Mesenchymal stem cell (in vitro differentiated cells and primary cell): ENCODE measurements around the gene ADRB2. TPM values are rescaled to one million over a fixed set of nuclear protein-coding genes. Genes with fewer than 3 reads are reported as not detected.

ENCODE experiments used
- DNase-seq: peaks from one replicate; pipeline ENCODE4 v3.0.0-alpha.2; 2013
- H2AFZ ChIP-seq: one replicate; pipeline ENCODE4 v1.6.1; 2013; ENCODE audit warnings: low read depth, mild to moderate bottlenecking, control low read depth, inconsistent platforms, low read length, moderate library complexity
- H2AK5ac ChIP-seq: 2 replicates; pipeline ENCODE4 v1.6.1; 2013; ENCODE audit warnings: low read length, moderate library complexity, mild to moderate bottlenecking, inconsistent platforms; ENCODE audit not compliant: severe bottlenecking
- H2BK120ac ChIP-seq: one replicate; pipeline ENCODE4 v1.6.1; 2013; ENCODE audit warnings: low read depth, mild to moderate bottlenecking, inconsistent platforms, low read length, moderate library complexity
- H2BK12ac ChIP-seq, 2 experiments: one replicate each; pipeline ENCODE4 v1.6.1; 2013; ENCODE audit warnings: inconsistent platforms in 2 of 2, low read length in 2 of 2, mild to moderate bottlenecking in 2 of 2, moderate library complexity in 2 of 2, control low read depth in 1 of 2
- H2BK15ac ChIP-seq: one replicate; pipeline ENCODE4 v1.6.1; 2013; ENCODE audit warnings: mild to moderate bottlenecking, low read depth, inconsistent platforms; ENCODE audit not compliant: poor library complexity, severe bottlenecking
- H2BK5ac ChIP-seq: 2 replicates; pipeline ENCODE4 v1.6.1; 2013; ENCODE audit warnings: low read depth, mild to moderate bottlenecking, low read length, control low read depth, inconsistent platforms; ENCODE audit not compliant: poor library complexity, severe bottlenecking
- H3K14ac ChIP-seq, 2 experiments: one replicate each; pipeline ENCODE4 v1.6.1; 2013; ENCODE audit warnings: inconsistent platforms in 2 of 2, low read length in 2 of 2, control low read depth in 1 of 2, mild to moderate bottlenecking in 1 of 2, moderate library complexity in 1 of 2
- H3K18ac ChIP-seq, 2 experiments: one replicate each; pipeline ENCODE4 v1.6.1; 2013; ENCODE audit warnings: inconsistent platforms in 2 of 2, low read length in 2 of 2, control low read depth in 1 of 2, low read depth in 1 of 2, mild to moderate bottlenecking in 1 of 2
- H3K23ac ChIP-seq, 2 experiments: one replicate each; pipeline ENCODE4 v1.6.1; 2013; ENCODE audit warnings: inconsistent platforms in 2 of 2, low read length in 2 of 2, mild to moderate bottlenecking in 2 of 2, moderate library complexity in 2 of 2, control low read depth in 1 of 2
- H3K27ac ChIP-seq: 2 replicates; pipeline ENCODE4 v1.5.1; 2013; ENCODE audit warnings: mild to moderate bottlenecking, moderate library complexity, low read length, control low read depth, inconsistent platforms; ENCODE audit not compliant: poor library complexity, severe bottlenecking
- H3K27me3 ChIP-seq, 2 experiments: 2 replicates each; pipeline versions ENCODE4 v1.6.1 to v1.7.0; 2013; ENCODE audit warnings: low read length in 2 of 2, mild to moderate bottlenecking in 2 of 2, moderate library complexity in 2 of 2, control low read depth in 1 of 2, inconsistent platforms in 1 of 2; ENCODE audit not compliant: control insufficient read depth in 1 of 2, insufficient read depth in 1 of 2
- H3K36me3 ChIP-seq, 2 experiments: 2 replicates each; pipeline versions ENCODE4 v1.6.1 to v1.7.0; 2013; ENCODE audit warnings: low read length in 2 of 2, control low read depth in 1 of 2, inconsistent platforms in 1 of 2, low read depth in 1 of 2, mild to moderate bottlenecking in 1 of 2; ENCODE audit not compliant: insufficient read depth in 2 of 2, control insufficient read depth in 1 of 2
- H3K4ac ChIP-seq, 2 experiments: one replicate each; pipeline ENCODE4 v1.6.1; 2013; ENCODE audit warnings: inconsistent platforms in 2 of 2, low read length in 2 of 2, mild to moderate bottlenecking in 2 of 2, moderate library complexity in 2 of 2, control low read depth in 1 of 2, low read depth in 1 of 2
- H3K4me1 ChIP-seq: 2 replicates; pipeline ENCODE4 v1.6.1; 2013; ENCODE audit warnings: low read depth, low read length, control low read depth; ENCODE audit not compliant: control insufficient read depth, insufficient read depth
- H3K4me2 ChIP-seq: 2 replicates; pipeline ENCODE4 v1.6.1; 2013; ENCODE audit warnings: low read length, mild to moderate bottlenecking, inconsistent platforms; ENCODE audit not compliant: poor library complexity, severe bottlenecking
- H3K4me3 ChIP-seq, 2 experiments: 2 replicates each; pipeline versions ENCODE4 v1.5.1 to v1.7.0; 2013; ENCODE audit warnings: low read length in 2 of 2, mild to moderate bottlenecking in 2 of 2, control low read depth in 1 of 2, low read depth in 1 of 2; ENCODE audit not compliant: insufficient read depth in 1 of 2
- H3K79me1 ChIP-seq: replicated peaks from 2 replicates; pipeline ENCODE4 v1.6.1; 2013; ENCODE audit warnings: mild to moderate bottlenecking, control low read depth, low read length, inconsistent platforms; ENCODE audit not compliant: poor library complexity, severe bottlenecking
- H3K9ac ChIP-seq: 2 replicates; pipeline ENCODE4 v1.7.0; 2013; ENCODE audit warnings: mild to moderate bottlenecking, low read length, moderate library complexity
- H3K9me3 ChIP-seq: 2 replicates; pipeline ENCODE4 v1.7.0; 2013; ENCODE audit warnings: mild to moderate bottlenecking, low read length; ENCODE audit not compliant: control insufficient read depth
- H4K8ac ChIP-seq: one replicate; pipeline ENCODE4 v1.6.1; 2013; ENCODE audit warnings: inconsistent platforms, mild to moderate bottlenecking, low read length, moderate library complexity
- H4K91ac ChIP-seq: one replicate; pipeline ENCODE4 v1.6.1; 2013; ENCODE audit warnings: mild to moderate bottlenecking, low read length, inconsistent platforms
- WGBS: methylation state at CpG from one replicate; pipeline ENCODE4 v1.1.7; 2013; ENCODE audit warnings: mixed read lengths; 5-methylcytosine and 5-hydroxymethylcytosine counted together
- polyA plus RNA-seq, 2 experiments: library from polyadenylated mRNA; stranded (reverse); fragments of 200-250 nt; gene quantifications; one replicate each; pipeline ENCODE4 v1.2.3, GENCODE V29; 2013

ADRB2 gene
- 0.87 TPM for polyA plus RNA-seq (2013, experiment 1 of 2)
- 0.89 TPM for polyA plus RNA-seq (2013, experiment 2 of 2)

DNA sequence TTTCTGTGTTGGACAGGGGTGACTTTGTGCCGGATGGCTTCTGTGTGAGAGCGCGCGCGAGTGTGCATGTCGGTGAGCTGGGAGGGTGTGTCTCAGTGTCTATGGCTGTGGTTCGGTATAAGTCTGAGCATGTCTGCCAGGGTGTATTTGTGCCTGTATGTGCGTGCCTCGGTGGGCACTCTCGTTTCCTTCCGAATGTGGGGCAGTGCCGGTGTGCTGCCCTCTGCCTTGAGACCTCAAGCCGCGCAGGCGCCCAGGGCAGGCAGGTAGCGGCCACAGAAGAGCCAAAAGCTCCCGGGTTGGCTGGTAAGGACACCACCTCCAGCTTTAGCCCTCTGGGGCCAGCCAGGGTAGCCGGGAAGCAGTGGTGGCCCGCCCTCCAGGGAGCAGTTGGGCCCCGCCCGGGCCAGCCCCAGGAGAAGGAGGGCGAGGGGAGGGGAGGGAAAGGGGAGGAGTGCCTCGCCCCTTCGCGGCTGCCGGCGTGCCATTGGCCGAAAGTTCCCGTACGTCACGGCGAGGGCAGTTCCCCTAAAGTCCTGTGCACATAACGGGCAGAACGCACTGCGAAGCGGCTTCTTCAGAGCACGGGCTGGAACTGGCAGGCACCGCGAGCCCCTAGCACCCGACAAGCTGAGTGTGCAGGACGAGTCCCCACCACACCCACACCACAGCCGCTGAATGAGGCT is at the start of gene ADRB2:
TSS of gene ADRB2 (plus strand) at position 559 of the 686 bp plus-strand sequence. CDS start 221 bp downstream, outside the sequence.
- peak within 1 kb of the TSS in 1 of 2 experiments; percentile 91 for H3K14ac ChIP-seq
- peak; percentile 95 for DNase-seq
- under 1% methylated on average over 31 of the region's 42 CpGs for WGBS
- peak within 1 kb of the TSS; percentile 59 to 88 for H2BK12ac ChIP-seq
- peak within 1 kb of the TSS; percentile 66 to 87 for H3K4me3 ChIP-seq
- H2AK5ac ChIP-seq = no peak within 1 kb of the TSS
- peaks cover 0 to 10% of the 10 kb centered on the region in 2 experiments for H3K27me3 ChIP-seq
- peak within 1 kb of the TSS; percentile 89 for H4K8ac ChIP-seq
- H2AFZ ChIP-seq = peak within 1 kb of the TSS; percentile 88
- no peak within 1 kb of the TSS for H2BK5ac ChIP-seq
- H3K9me3 ChIP-seq = no peaks in the 10 kb centered on the region
- peak within 1 kb of the TSS; percentile 56 for H2BK120ac ChIP-seq
- H3K18ac ChIP-seq = peak within 1 kb of the TSS; percentile 86 to 98
- peak within 1 kb of the TSS; percentile 96 for H4K91ac ChIP-seq
- H3K9ac ChIP-seq = peak within 1 kb of the TSS; percentile 85
- H3K4ac ChIP-seq = peak within 1 kb of the TSS; percentile 75 to 76
- peak within 1 kb of the TSS; percentile 91 for H3K4me2 ChIP-seq
- H3K36me3 ChIP-seq = no peaks in the 10 kb centered on the region
- H3K4me1 ChIP-seq = peaks cover 7% of the 10 kb centered on the region
- no peaks in the 10 kb centered on the region for H3K79me1 ChIP-seq
- peak within 1 kb of the TSS; percentile 99 for H2BK15ac ChIP-seq
- no peak within 1 kb of the TSS for H3K23ac ChIP-seq
- peak within 1 kb of the TSS; percentile 55 for H3K27ac ChIP-seq

GRCh38 chr5:148776780-148777179 is 49.6 kb upstream of the ADRB2 start:
- no peak overlapping the region for H3K27ac ChIP-seq
- H3K14ac ChIP-seq = no peak overlapping the region
- no peak overlapping the region for H2AFZ ChIP-seq
- H4K91ac ChIP-seq = no peak overlapping the region
- no peak overlapping the region for H2AK5ac ChIP-seq
- WGBS = 50% methylated on average over 1 of the region's 1 CpG
- no peak overlapping the region for H4K8ac ChIP-seq
- no peak overlapping the region for H3K23ac ChIP-seq
- H3K4ac ChIP-seq = no peak overlapping the region
- no peaks in the 10 kb centered on the region for H3K36me3 ChIP-seq
- H2BK12ac ChIP-seq = no peak overlapping the region
- H3K9me3 ChIP-seq = no peaks in the 10 kb centered on the region
- H3K4me1 ChIP-seq = no peaks in the 10 kb centered on the region
- no peaks in the 10 kb centered on the region for H3K79me1 ChIP-seq
- no peak overlapping the region for H2BK120ac ChIP-seq
- H3K18ac ChIP-seq = peak overlapping the region in 1 of 2 experiments; percentile 32
- no peak overlapping the region for H3K4me2 ChIP-seq
- peak; percentile 73 for DNase-seq
- H2BK5ac ChIP-seq = no peak overlapping the region
- H2BK15ac ChIP-seq = no peak overlapping the region
- H3K9ac ChIP-seq = no peak overlapping the region
- H3K4me3 ChIP-seq = no peak overlapping the region
- peaks cover 6% of the 10 kb centered on the region in 2 experiments for H3K27me3 ChIP-seq

DNA sequence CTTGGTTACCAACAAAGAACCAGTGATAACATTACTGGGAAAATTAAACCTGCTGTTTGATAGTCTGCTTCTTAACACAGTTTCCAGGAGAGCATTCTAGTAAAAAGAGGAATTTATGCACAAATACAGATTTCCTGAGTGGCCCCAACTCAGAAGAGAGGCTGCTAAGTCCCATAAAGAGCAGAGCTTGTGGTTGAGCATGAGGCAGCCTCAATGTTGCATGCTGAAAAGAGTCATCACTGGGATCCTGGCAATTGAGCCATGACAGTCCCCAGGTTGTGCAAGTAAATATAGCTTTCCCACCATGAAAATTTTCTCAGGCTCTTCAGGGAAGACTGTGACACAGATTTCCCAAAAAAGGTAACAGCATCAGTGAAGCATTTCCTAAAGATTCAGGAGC is 47.5 kb upstream of the ADRB2 start:
- Histone ChIP-seq H3K18ac (no peak overlapping the region), H3K9ac (no peak overlapping the region), H2BK12ac (no peak overlapping the region), H4K8ac (no peak overlapping the region), H2BK15ac (no peak overlapping the region), H3K14ac (no peak overlapping the region), H2BK120ac (no peak overlapping the region), H2AK5ac (no peak overlapping the region), H2AFZ (no peak overlapping the region), H3K79me1 (no peaks in the 10 kb centered on the region), H3K4me1 (no peaks in the 10 kb centered on the region), H3K4me2 (no peak overlapping the region), H4K91ac (no peak overlapping the region), H3K27ac (no peak overlapping the region), H3K9me3 (no peaks in the 10 kb centered on the region), H3K4ac (no peak overlapping the region), H3K36me3 (no peaks in the 10 kb centered on the region), H2BK5ac (no peak overlapping the region), H3K23ac (no peak overlapping the region), H3K27me3 (no peaks in the 10 kb centered on the region), H3K4me3 (no peak overlapping the region)
- DNase-seq = no peak

DNA sequence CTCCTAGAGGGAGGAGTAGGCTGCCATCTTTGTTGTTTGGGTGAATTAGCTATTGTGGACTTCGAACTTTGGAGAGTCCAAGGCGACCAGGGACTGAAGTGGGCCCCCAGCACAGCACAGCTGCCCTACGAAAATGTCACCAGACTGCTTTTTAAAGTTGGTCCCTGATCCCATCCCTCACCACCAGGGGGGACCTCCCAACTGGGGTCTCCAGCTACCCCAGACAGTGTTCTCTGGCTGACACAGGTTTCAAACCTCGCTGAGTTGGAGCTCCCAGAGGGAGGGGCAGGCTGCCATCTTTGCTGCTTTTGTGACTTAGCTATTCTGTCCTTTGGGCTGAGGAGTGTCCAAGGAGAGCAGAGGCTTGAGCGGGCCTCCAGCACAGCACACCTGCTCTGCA is 45.7 kb upstream of the ADRB2 start:
- DNase-seq = no peak
- Histone ChIP-seq H3K4ac (no peak overlapping the region), H3K4me3 (no peak overlapping the region), H3K4me1 (no peaks in the 10 kb centered on the region), H4K8ac (no peak overlapping the region), H2BK15ac (no peak overlapping the region), H3K9ac (no peak overlapping the region), H4K91ac (no peak overlapping the region), H3K36me3 (no peaks in the 10 kb centered on the region), H3K9me3 (no peaks in the 10 kb centered on the region), H3K27me3 (no peaks in the 10 kb centered on the region), H2BK120ac (no peak overlapping the region), H2BK5ac (no peak overlapping the region), H2BK12ac (no peak overlapping the region), H3K4me2 (no peak overlapping the region), H2AK5ac (no peak overlapping the region), H2AFZ (no peak overlapping the region), H3K79me1 (no peaks in the 10 kb centered on the region), H3K23ac (no peak overlapping the region), H3K27ac (no peak overlapping the region), H3K14ac (no peak overlapping the region), H3K18ac (no peak overlapping the region)
- 89% methylated on average over 5 of the region's 5 CpGs for WGBS
